ENCODE data around the gene RNF183. TPM values are rescaled to one million over a fixed set of nuclear protein-coding genes. Genes with fewer than 3 reads are reported as not detected.
A peak's percentile ranks its signal among the peaks of the same experiment; 100 is the strongest.

RNF183 gene
- total and polyA plus RNA-seq, 8 donors, result 0.14 to 1.5 (median 0.16) TPM; not detected in 1

DNA sequence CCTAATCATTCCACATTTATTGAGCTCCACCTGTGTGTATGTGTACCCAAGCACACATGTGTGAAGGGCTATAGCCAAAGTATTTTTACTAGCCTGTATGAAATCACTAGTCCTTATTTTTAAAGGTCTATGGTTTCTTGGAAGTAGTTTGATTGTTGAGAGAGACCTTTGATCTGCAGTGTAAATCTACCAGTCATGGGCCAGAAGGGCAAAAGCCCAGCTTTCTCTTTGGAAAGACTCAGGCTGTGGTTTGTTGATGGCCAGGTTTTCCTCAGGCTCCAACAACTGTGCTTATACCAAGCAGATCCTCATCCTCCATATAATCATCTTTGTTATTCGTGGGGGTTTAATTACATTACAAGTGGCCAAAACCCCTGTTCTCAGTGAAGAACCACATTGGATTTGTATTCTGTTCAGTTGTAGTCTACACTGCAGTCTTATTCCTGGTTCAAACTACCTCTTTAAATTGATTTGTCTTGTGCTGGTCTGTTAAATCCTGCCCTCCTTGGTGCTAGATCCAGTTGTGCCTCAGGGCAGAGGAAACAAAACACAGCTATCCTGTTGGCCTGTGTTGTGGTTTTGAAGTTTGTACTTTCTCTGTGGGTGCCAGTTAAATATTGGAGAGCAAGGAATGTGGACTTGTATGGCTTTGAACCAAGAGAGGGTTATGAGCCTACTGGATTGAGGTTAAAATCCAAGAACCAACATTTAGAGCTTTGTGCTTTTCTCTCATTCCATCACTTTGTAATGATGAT is 41.1 kb downstream of the RNF183 start:
- Histone ChIP-seq H3K27me3 (no peaks in the 10 kb centered on the region), H3K36me3 (peaks cover 0 to 24% (median 0%) of the 10 kb centered on the region in 3 donors), H3K27ac (no peak overlapping the region), H3K4me3 (no peak overlapping the region), H3K4me1 (peaks cover 6 to 11% (median 8%) of the 10 kb centered on the region in 3 donors), H3K9me3 (no peaks in the 10 kb centered on the region)
- TF ChIP-seq, protein P1, sequence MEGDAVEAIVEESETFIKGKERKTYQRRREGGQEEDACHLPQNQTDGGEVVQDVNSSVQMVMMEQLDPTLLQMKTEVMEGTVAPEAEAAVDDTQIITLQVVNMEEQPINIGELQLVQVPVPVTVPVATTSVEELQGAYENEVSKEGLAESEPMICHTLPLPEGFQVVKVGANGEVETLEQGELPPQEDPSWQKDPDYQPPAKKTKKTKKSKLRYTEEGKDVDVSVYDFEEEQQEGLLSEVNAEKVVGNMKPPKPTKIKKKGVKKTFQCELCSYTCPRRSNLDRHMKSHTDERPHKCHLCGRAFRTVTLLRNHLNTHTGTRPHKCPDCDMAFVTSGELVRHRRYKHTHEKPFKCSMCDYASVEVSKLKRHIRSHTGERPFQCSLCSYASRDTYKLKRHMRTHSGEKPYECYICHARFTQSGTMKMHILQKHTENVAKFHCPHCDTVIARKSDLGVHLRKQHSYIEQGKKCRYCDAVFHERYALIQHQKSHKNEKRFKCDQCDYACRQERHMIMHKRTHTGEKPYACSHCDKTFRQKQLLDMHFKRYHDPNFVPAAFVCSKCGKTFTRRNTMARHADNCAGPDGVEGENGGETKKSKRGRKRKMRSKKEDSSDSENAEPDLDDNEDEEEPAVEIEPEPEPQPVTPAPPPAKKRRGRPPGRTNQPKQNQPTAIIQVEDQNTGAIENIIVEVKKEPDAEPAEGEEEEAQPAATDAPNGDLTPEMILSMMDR (IDR thresholded peaks at IDR 0.05), result no peak
- FAIRE-seq (no peak), ATAC-seq (no peak), DNase-seq (no peak)
- intact Hi-C loops (cut with DNase I), result no loop called here
- WGBS, 2 donors, result 78 to 86% methylated on average over 1 of the region's 1 CpG

DNA sequence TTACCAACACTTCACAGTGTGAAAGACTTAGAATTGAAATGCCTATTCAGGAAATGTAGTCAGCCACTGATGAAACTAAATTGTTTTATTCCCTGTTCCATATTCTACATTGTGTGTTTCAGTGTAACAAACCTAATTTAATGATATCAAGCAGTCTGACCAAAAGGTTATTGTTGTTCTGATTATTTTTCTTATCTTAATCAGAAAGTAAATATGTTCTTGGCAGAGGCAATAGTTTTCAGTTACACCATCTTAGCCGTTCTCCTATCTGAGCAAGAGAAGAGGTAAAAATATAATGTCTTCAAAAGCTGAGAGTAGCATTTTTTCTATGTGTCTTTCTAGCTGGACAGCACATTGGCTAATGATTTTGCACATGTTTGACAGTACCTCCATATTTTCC is 44.9 kb downstream of the RNF183 start:
- ATAC-seq, result peak in 2 of 4 donors; percentile 72 to 87
- H3K36me3 ChIP-seq, result peaks cover 0 to 22% (median 0%) of the 10 kb centered on the region in 3 donors

DNA sequence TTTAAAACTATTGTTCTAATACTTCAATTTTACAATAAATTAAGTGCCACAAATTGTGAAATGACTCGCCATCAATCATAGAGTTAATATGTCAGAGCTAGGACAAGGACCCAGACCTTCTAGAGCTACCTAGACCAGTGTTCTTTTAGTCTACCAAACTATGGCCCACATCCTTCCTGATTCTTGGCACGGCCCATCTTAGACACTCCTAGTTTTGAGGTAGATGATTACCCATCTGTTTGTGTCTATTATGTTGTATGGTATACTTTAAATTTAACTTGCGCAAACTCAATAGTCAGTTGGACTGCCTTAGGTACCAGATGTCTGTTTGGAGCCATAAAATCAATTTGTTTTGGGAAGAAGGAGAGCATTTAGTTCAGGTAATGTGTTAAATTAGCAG is 45.3 kb downstream of the RNF183 start:
- FAIRE-seq (no peak), ATAC-seq (no peak), DNase-seq (no peak)
- Histone ChIP-seq H3K27me3 (no peaks in the 10 kb centered on the region), H3K36me3 (peaks cover 0 to 22% (median 0%) of the 10 kb centered on the region in 3 donors), H3K27ac (no peak overlapping the region), H3K9me3 (no peaks in the 10 kb centered on the region), H3K4me3 (no peak overlapping the region), H3K4me1 (peaks cover 6 to 11% (median 8%) of the 10 kb centered on the region in 3 donors)
- TF ChIP-seq, protein P1 (IDR thresholded peaks at IDR 0.05), result no peak
- intact Hi-C loops (cut with DNase I), result no loop called here
- WGBS, 2 donors, result 93 to 96% methylated on average over 3 of the region's 3 CpGs

More for the DNA sequence above, 44.9 kb downstream of the RNF183 start:
- DNase-seq (no peak), FAIRE-seq (no peak)
- intact Hi-C loops (cut with DNase I), result no loop called here
- TF ChIP-seq, protein P1 (IDR thresholded peaks at IDR 0.05), result no peak
- no peaks in the 10 kb centered on the region for H3K27me3 ChIP-seq
- no peaks in the 10 kb centered on the region for H3K9me3 ChIP-seq
- H3K27ac ChIP-seq, result no peak overlapping the region
- 11 to 16% methylated on average over 1 of the region's 1 CpG for WGBS, 2 donors
- peaks cover 6 to 11% (median 8%) of the 10 kb centered on the region in 3 donors for H3K4me1 ChIP-seq
- no peak overlapping the region for H3K4me3 ChIP-seq

DNA sequence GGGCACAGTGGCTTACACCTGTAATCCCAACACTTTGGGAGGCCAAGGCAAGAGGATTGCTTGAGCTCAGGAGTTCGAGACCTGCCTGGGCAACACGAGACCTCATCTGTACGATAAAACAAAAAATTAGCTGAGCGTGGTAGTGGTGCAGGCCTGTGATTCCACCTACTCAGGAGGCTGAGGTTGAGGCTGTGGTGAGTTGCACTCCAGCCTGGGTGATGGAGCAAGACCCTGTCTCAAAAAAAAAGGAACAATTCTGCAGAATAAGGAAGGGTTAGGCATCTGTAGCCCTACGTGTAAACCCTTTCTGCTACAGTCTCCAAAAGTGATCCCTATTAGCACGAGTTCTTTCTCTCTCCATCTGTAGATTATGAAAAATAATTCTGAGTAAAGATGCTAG is 47.7 kb downstream of the RNF183 start:
- no peak overlapping the region for H3K4me3 ChIP-seq
- DNase-seq (no peak), FAIRE-seq (no peak), ATAC-seq (peak in 1 of 4 donors; percentile 35)
- no peaks in the 10 kb centered on the region for H3K9me3 ChIP-seq
- no peaks in the 10 kb centered on the region for H3K27me3 ChIP-seq
- H3K4me1 ChIP-seq, result peaks cover 6 to 11% (median 8%) of the 10 kb centered on the region in 3 donors
- 96% methylated on average over 6 of the region's 6 CpGs for WGBS, 2 donors
- TF ChIP-seq, protein P1 (IDR thresholded peaks at IDR 0.05), result no peak
- H3K36me3 ChIP-seq, result peaks cover 0 to 15% (median 0%) of the 10 kb centered on the region in 3 donors
- intact Hi-C loops (cut with DNase I), result no loop called here
- H3K27ac ChIP-seq, result no peak overlapping the region

DNA sequence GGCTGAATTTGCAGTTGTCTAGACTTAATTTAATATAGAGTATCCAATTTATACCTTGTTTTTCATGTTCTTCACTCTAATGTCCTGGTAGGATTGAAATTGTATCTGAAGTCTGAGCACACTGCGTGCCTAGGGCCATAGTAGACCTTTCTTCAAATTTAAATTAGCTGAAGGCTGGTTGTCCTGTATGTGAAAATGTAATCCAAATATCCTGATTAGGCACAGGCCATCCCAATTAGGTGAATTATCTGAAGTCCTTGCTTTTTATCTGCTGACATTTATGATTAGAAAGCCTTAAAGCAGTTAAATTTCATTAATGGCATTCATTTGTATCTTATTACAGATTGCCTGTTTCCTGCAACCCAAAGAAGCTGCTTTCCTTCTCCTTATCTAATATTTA is 48.2 kb downstream of the RNF183 start:
- intact Hi-C loops (cut with DNase I), result no loop called here

More for the DNA sequence above, 48.2 kb downstream of the RNF183 start:
- Histone ChIP-seq H3K27ac (no peak overlapping the region), H3K36me3 (peaks cover 0 to 11% (median 0%) of the 10 kb centered on the region in 3 donors), H3K4me3 (no peak overlapping the region), H3K9me3 (no peaks in the 10 kb centered on the region), H3K4me1 (peaks cover 6 to 11% (median 8%) of the 10 kb centered on the region in 3 donors), H3K27me3 (no peaks in the 10 kb centered on the region)
- ATAC-seq (no peak), FAIRE-seq (no peak), DNase-seq (no peak)
- WGBS, 2 donors, result 97 to 98% methylated on average over 1 of the region's 1 CpG
- TF ChIP-seq, protein P1 (IDR thresholded peaks at IDR 0.05), result no peak
